GM04503 (cell line): ENCODE results near the gene RGS7.
"Not testable (repeated sequence)": the region's sequence is repeated elsewhere in the genome, so short reads cannot be mapped to it uniquely, and the experiment has no call there.

ENCODE experiments used
- DNase-seq: peaks from one replicate; pipeline ENCODE4 v3.0.0-alpha.2; 2012; ENCODE audit warnings: low read depth

RGS7 gene

GRCh38 chr1:240976685-240977084, 380.3 kb downstream of the RGS7 start:
- DNase-seq: no peak

DNA sequence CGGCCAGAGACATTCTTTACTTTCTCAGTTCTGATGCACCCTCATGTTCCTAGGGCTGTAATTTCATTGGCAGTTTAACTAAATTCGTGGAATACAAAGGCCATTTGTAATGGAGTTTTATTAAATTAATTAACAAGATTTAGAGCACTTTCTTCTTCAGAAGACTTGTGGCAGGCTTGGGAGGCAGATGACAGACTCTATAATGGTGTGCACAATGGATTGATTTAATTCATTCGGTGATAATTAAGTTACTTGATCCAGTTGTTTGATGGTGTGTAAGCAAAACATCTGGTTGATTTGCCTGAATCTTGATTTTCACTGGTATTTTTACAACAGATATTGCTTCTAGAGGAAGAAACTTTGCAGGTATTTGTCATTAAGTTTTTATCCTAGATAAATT, 383.1 kb downstream of the RGS7 start:
- no peak for DNase-seq

GRCh38 chr1:240972059-240972458, 384.9 kb downstream of the RGS7 start:
- not testable (repeated sequence) for DNase-seq

GRCh38 chr1:240970253-240970652, 386.8 kb downstream of the RGS7 start:
- DNase-seq: no peak

DNA sequence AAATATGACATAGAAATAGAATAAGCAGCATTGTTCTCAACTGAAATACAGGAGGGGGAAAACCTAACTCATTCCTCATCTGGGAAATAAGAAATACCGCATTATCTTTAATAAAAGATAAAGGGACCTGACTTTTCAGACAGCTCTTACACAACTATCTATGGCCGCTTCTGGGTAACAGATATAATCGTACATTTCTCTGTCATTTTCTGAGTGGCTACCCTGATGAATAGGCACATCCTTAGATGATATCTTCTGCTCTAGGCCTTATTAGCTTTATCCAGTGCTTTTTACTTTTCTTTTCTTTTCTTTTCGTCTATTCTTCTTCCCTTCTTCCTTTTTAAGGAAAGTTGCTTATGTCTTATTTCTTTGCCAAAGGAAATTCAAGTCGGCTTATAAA, 388.1 kb downstream of the RGS7 start:
- DNase-seq: no peak

DNA sequence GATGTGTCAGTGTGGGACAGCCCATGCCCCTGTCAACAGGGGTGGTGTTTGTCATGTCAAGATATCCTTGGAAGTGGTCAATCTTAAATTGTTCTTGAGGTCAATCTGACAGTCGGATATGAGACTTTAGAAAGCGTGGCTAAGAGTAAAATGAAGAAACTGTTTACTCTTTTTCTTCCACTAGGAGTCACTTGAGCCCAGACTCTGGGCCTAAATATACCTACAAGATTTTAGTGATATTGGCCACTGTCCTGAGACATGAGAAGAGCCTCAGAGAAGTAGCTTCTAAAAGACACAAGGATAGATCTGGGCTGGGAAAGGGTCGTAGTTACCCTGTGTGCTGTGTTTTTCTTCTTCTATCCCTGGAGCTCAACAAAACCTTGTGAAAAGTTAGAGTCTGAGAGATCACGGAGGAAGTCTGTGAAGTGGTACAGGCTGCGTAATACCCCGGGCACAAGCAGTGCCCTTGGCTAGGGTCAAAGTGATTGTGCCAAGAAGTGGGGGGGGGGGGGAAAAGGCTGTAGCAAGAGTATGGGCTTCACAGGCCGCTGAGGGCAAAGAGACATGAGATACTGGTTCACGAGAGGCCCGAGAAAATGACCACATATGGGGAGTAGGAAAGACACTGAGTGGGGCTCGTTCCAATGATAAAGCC, 389.8 kb downstream of the RGS7 start:
- no peak for DNase-seq

DNA sequence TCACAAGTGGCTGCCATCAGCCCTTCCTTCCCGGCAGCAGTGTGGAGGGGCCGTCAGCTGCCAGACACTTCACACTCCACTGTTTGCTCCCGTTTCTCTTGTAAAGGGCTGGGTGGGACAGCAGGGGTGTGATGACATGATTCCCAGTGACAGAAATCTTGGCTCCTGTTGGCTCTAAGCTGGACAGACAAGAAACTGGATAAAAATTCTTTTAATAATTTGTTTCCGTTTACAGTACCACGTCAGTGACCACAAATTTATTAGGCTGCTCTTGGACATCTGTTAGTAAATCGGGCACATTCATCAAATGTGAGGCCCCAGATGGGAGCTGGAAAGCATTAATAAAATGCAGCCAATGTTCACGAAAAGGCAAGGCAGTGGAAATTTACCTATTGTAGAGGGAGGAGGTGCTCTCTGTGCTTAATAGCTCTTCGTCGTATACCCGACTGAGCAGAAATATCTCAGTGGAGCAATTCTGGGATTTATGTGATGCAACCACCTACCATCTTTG, 391.4 kb downstream of the RGS7 start:
- no peak for DNase-seq

DNA sequence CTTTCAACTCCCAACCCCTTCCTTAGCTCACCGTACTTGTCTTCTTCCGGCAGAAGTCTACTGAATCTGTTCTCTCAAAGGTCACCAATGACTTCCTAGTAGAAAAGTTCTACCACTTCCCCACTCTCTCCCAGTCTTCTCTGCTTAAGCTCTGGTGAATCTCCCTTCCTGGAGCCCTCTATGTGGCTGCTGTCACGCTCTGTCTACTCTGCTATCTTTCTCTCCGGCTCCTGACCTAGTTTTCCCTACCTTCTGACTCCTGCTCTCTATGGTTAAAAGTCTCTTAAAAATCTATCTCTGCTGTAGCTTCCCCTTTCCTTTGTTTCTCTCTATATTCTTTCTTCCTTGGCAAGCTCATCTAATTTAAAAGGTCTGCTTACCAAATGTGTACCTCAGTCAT, 394.9 kb downstream of the RGS7 start:
- no peak for DNase-seq

GRCh38 chr1:240956424-240956823, 400.6 kb downstream of the RGS7 start:
- DNase-seq: no peak

DNA sequence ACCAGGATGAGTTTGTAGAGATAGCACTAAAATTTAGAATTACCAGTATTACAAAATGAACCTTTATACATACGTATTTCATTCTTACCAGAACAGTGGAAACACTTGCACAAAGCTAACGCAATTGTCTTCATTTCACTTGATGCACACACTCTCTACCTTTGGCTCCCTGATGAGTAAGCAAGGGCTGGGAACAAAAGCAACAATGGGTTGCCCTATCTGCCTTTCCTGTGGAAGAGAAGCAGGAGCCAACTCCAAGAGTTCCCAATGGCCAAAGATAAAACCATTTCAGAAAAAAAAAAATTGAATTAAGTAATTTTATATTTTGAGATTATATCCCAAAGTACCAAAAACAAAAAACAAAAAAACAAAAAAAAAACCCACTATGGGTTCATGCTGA, 401.0 kb downstream of the RGS7 start:
- DNase-seq: no peak

- DNase-seq: no peak
Measured at GRCh38 chr1:240947438-240948224, 409.4 kb downstream of the RGS7 start.

GRCh38 chr1:240946926-240947325, 410.1 kb downstream of the RGS7 start:
- DNase-seq: no peak

GRCh38 chr1:240942901-240943300, 414.1 kb downstream of the RGS7 start:
- no peak for DNase-seq

GRCh38 chr1:240941701-240942370, 415.2 kb downstream of the RGS7 start:
- no peak for DNase-seq

- no peak for DNase-seq
Measured at GRCh38 chr1:240936911-240937668, 419.9 kb downstream of the RGS7 start.

DNA sequence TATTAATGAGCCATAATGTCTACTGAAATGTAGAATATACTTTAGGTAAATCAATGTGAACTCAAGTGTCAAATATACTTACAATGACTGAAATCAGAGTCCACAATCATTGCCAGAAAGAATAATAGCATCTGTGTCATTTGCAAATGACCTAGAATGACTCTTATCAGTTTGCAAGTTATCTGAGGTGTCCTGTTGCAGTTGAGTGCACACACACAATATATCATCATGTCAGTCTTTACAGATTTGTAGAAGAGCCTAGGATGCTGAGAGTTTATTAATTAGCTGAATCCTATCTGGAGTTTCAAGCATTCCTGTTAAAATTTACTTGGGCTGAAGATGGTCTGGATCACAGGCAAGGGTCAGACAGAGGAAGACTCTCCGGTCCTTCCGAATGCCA, 421.1 kb downstream of the RGS7 start:
- DNase-seq: no peak

DNA sequence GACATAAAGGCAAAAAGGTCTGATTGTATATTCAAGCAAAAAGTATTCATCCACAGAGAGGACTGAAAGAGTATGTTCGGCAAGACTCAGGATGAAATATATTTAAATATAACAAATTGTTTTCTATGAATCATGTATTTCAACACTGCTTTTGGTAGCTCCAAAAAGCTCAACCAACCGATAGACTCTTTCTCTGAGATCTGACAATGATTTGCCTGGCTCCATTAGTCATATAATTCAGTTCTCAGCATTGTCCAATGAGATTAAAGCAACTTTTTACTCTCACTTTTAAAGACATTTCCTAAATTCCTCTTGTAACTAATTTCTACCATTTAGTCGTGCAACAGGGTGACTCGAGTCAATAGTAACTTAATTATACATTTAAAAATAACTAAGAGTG, 426.0 kb downstream of the RGS7 start:
- no peak for DNase-seq

DNA sequence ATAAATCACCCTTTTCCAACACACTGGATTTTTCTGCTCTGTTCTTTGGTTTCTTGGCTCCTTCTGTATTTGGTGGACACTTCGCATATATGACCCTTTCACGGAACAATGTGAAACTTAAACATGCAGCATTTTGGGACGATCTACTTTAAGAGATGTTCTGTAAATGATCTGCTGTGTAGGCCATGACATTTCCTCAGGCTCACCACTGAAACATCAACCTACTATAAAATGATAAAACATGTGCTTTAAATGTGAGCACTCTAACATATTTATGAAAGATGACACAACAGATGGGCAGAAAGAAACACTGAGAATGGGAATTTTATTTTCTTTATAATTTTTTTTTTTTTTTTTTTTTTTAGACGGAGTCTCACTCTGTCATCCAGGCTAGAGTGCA, 428.7 kb downstream of the RGS7 start:
- DNase-seq: no peak

DNA sequence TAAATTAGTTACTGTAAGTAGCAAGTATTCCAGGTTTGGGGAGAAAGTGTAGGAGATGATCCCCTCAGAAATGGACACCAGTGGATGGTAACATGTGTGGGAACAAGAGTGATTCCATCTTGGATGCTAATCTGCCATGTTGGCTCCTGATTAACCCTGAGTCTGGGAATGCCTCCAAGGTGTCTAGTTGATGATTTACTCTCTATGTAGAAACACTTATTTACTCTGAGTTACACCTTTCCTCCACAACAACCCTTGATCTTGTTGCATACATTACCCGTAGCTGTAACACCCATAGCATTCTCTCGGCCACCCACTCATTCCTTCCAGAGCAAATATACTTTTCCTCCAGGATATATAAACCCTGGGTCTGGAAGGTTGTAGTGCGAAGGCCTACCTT, 429.2 kb downstream of the RGS7 start:
- no peak for DNase-seq

DNA sequence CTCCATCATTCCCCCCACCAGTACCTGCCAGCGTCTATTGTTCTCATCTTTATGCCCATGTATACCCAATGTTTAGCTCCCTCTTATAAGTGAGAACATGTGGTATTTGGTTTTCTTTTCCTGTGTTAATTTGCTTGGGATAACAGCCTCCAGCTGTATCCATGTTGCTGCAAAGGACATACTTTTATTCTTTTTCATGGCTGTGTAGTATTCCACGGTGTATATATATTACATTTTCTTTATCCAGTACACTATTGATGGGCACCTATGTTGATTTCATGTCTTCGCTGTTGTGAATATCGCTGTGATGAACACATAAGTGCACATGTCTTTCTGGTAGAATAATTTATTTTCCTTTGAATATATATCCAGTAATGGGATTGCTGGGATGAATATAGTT, 431.7 kb downstream of the RGS7 start:
- DNase-seq: no peak

- DNase-seq: no peak
Measured at GRCh38 chr1:240917976-240918375, 439.0 kb downstream of the RGS7 start.

DNA sequence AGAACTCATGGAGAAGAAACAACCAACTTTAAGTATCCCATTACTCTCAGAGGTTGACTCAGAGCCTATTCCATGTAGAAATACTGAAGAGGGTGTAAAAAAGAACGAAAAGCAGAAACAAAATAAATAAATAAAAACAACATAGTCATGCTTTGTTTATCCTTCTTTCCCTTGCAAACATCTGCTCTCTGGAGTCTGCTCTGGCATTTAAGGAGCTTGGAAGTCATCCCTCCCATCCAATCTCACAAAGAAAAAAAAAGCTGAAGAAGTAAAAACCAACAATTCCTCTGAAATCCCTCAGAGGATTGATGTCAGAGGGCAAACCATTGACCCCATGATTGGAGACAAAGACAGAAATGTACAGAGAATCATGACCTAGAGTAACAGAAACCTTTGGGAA, 442.5 kb downstream of the RGS7 start:
- no peak for DNase-seq
